Endodermal cell (in vitro differentiated cells): Measurements from ENCODE around the gene SEMG1. TPM values are rescaled to one million over a fixed set of nuclear protein-coding genes. Genes with fewer than 3 reads are reported as not detected.

ENCODE experiments used
- DNase-seq: peaks from one replicate; pipeline ENCODE4 v3.0.0-alpha.2; 2017
- H3K27ac ChIP-seq: 2 replicates; pipeline ENCODE4 v1.5.1; 2013; ENCODE audit warnings: mild to moderate bottlenecking, low read depth, low read length, moderate library complexity
- H3K27me3 ChIP-seq: 2 replicates; pipeline ENCODE4 v1.6.1; 2013; ENCODE audit warnings: mild to moderate bottlenecking, low read length, moderate library complexity; ENCODE audit not compliant: insufficient read depth, control insufficient read depth, poor library complexity, severe bottlenecking
- H3K36me3 ChIP-seq: 2 replicates; pipeline ENCODE4 v1.7.0; 2013; ENCODE audit warnings: mild to moderate bottlenecking, low read length, moderate library complexity; ENCODE audit not compliant: control insufficient read depth, insufficient read depth
- H3K4me1 ChIP-seq: one replicate; pipeline ENCODE4 v1.7.0; 2013; ENCODE audit warnings: low read length; ENCODE audit not compliant: control insufficient read depth, insufficient read depth
- H3K4me3 ChIP-seq: 2 replicates; pipeline ENCODE4 v1.5.1; 2013; ENCODE audit warnings: mild to moderate bottlenecking, low read length, moderate library complexity
- H3K9ac ChIP-seq: 2 replicates; pipeline ENCODE4 v1.6.1; 2013; ENCODE audit warnings: mild to moderate bottlenecking, low read length, moderate library complexity; ENCODE audit not compliant: poor library complexity, severe bottlenecking; ENCODE audit errors: extremely low read depth
- H3K9me3 ChIP-seq: 2 replicates; pipeline ENCODE4 v1.6.1; 2013; ENCODE audit warnings: mild to moderate bottlenecking, low read length, moderate library complexity; ENCODE audit not compliant: control insufficient read depth
- H3K27ac Mint-ChIP-seq: 2 replicates; pipeline ENCODE4 v1.8.0; 2020; ENCODE audit warnings: mixed read lengths
- H3K27me3 Mint-ChIP-seq: 2 replicates; pipeline ENCODE4 v1.8.0; 2021; ENCODE audit warnings: mild to moderate bottlenecking, mixed read lengths; ENCODE audit not compliant: insufficient read depth
- H3K36me3 Mint-ChIP-seq: 2 replicates; pipeline ENCODE4 v1.8.0; 2020; ENCODE audit warnings: low read depth, mixed read lengths
- H3K4me1 Mint-ChIP-seq: 2 replicates; pipeline ENCODE4 v1.8.0; 2020; ENCODE audit warnings: mixed read lengths
- H3K4me3 Mint-ChIP-seq: 2 replicates; pipeline ENCODE4 v1.8.0; 2020; ENCODE audit warnings: mild to moderate bottlenecking, moderate library complexity, mixed read lengths
- H3K9me3 Mint-ChIP-seq: 2 replicates; pipeline ENCODE4 v1.8.0; 2020; ENCODE audit warnings: mild to moderate bottlenecking, mixed read lengths
- WGBS, 2 experiments: methylation state at CpG; one replicate each; pipeline versions ENCODE4 v1.1.5 to v1.1.7; 2013; ENCODE audit warnings: missing lambda C conversion rate in 2 of 2, mixed read lengths in 1 of 2; ENCODE audit not compliant: insufficient coverage in 1 of 2, insufficient read length in 1 of 2; 5-methylcytosine and 5-hydroxymethylcytosine counted together
- total RNA-seq, 2 donors: library from RNA; stranded (reverse); fragmentation: NEBNext Ultra II Directional in 1 of 2; extraction: Animal tissue kit (Norgen Biotek cat#: 25700) in 1 of 2; gene quantifications; 2 replicates in 1 of 2; 3 replicates in 1 of 2; pipeline ENCODE4 v1.2.1, GENCODE V29; 2021
- TF ChIP-seq, protein P1 (sequence below): fragments of 200-600 bp; sonication (generic); conservative IDR thresholded peaks from 2 replicates; pipeline ENCODE4 v1.5.0; 2021; ENCODE audit warnings: antibody characterized with exemption, mild to moderate bottlenecking

SEMG1 gene
- total RNA-seq, 2 donors from 2014 or later = 0.46 TPM; not detected in 1

DNA sequence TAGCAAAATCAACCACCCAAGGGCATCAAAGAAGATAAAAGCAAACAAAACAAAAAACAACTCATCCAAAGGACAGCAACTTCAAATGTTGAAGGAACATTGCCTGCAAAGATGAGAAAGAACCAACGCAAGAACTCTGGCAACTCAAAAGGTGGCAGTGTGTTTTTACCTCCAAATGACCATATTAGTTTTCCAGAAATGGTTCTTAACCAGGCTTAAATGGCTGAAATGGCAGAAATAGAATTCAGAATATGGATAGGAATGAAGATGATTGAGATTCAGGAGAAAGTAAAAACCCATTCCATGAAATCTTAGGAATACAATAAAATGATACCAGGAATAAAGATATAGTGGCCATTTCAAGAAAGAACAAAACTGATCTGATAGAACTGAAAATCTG lies 41.9 kb upstream of the SEMG1 start:
- Mint-ChIP-seq H3K27ac (no peak overlapping the region), H3K9me3 (peaks cover 39% of the 10 kb centered on the region)
- 93% methylated on average over 1 of the region's 1 CpG; no CpG with 5 or more reads in 1 of the 2 experiments for WGBS, 2 experiments

DNA sequence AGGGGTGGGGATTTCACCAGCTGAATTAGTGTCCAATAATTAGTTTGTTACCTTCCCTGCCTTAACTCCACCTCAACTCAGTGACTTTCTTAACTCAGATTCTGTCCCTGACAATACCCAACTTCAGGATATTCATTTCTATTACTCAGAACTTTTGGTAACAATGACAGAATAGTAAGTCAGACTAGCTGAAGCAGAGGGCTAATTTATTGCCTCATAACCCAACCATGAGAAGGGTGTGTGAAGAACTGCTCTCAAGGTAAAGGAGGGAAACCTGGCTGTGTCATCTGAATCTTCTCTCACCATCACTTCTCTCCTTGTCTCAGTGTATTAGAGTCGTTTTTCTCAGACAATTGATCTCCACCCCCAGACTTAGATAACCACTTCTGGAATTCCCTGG lies 33.3 kb upstream of the SEMG1 start:
- Histone ChIP-seq H3K27me3 (peaks cover 11% of the 10 kb centered on the region), H3K27ac (no peak overlapping the region), H3K9ac (no peak overlapping the region), H3K36me3 (no peaks in the 10 kb centered on the region), H3K4me3 (no peak overlapping the region), H3K9me3 (no peaks in the 10 kb centered on the region), H3K4me1 (no peaks in the 10 kb centered on the region)
- Mint-ChIP-seq H3K27me3 (peaks cover 15% of the 10 kb centered on the region), H3K4me1 (no peaks in the 10 kb centered on the region), H3K4me3 (no peak overlapping the region), H3K27ac (no peak overlapping the region), H3K36me3 (no peaks in the 10 kb centered on the region), H3K9me3 (peaks cover 13% of the 10 kb centered on the region)
- 53 to 60% methylated on average over 1 of the region's 1 CpG for WGBS, 2 experiments
- no peak for DNase-seq
- TF ChIP-seq, protein P1, sequence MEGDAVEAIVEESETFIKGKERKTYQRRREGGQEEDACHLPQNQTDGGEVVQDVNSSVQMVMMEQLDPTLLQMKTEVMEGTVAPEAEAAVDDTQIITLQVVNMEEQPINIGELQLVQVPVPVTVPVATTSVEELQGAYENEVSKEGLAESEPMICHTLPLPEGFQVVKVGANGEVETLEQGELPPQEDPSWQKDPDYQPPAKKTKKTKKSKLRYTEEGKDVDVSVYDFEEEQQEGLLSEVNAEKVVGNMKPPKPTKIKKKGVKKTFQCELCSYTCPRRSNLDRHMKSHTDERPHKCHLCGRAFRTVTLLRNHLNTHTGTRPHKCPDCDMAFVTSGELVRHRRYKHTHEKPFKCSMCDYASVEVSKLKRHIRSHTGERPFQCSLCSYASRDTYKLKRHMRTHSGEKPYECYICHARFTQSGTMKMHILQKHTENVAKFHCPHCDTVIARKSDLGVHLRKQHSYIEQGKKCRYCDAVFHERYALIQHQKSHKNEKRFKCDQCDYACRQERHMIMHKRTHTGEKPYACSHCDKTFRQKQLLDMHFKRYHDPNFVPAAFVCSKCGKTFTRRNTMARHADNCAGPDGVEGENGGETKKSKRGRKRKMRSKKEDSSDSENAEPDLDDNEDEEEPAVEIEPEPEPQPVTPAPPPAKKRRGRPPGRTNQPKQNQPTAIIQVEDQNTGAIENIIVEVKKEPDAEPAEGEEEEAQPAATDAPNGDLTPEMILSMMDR = no peak

More for the DNA sequence above, 41.9 kb upstream of the SEMG1 start:
- Histone ChIP-seq H3K27me3 (no peaks in the 10 kb centered on the region), H3K4me1 (no peaks in the 10 kb centered on the region), H3K9ac (no peak overlapping the region), H3K36me3 (no peaks in the 10 kb centered on the region), H3K4me3 (no peak overlapping the region), H3K9me3 (no peaks in the 10 kb centered on the region), H3K27ac (no peak overlapping the region)
- Mint-ChIP-seq H3K36me3 (no peaks in the 10 kb centered on the region), H3K4me3 (no peak overlapping the region), H3K27me3 (peaks cover 8% of the 10 kb centered on the region), H3K4me1 (no peaks in the 10 kb centered on the region)
- TF ChIP-seq, protein P1 = no peak
- DNase-seq = no peak

DNA sequence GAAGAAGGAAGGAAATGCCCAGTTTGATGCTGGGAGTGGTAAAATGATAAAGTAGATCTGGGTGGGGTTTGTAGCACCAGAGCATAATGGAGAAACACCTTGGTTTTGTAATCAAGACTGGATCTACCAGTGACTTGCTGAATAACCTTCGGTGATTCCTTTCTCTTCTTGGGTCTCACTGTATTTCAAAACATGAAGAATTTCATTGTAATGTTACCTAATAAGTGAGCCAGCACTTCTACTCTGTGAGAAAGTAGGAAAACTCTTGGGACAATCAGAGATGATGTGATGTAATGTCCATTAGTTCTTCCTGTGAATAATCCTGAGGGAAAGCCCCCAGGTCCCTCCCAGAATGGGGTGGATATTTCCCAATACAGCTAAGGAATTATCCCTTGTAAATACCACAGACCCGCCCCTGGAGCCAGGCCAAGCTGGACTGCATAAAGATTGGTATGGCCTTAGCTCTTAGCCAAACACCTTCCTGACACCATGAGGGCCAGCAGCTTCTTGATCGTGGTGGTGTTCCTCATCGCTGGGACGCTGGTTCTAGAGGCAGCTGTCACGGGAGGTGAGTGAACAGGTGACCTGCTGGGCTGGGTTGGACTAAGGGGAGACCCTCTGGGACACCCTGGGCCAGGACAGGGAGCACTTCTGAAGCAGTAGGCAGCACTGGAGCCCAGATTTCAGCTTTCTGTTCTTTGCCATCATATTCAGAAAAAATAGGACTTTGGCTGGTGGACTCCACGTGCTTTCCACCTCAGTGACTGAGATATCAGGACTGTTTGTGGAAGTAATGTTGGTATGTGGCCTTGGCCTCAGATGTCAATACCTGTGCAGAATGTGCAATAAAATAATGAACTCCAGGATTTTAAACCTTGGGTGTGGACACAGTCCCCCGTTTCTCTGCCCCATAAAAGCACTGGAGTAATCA lies 32.1 kb upstream of the SEMG1 start, which contains the start of gene PI3:
Gene PI3 (plus strand): TSS at position 469 of the 931 bp plus-strand sequence. CDS start 21 bp downstream, at position 490.
- no peak within 1 kb of the TSS for H3K27ac ChIP-seq
- TF ChIP-seq, protein P1 = no peak
- Mint-ChIP-seq H3K4me3 (no peak within 1 kb of the TSS), H3K4me1 (no peaks in the 10 kb centered on the region), H3K27me3 (peaks cover 15% of the 10 kb centered on the region), H3K27ac (no peak within 1 kb of the TSS), H3K9me3 (peaks cover 5% of the 10 kb centered on the region), H3K36me3 (no peaks in the 10 kb centered on the region)
- H3K4me3 ChIP-seq = no peak within 1 kb of the TSS
- DNase-seq = no peak
- 81 to 85% methylated on average over 7 to 8 of the region's 8 CpGs for WGBS, 2 experiments
- H3K4me1 ChIP-seq = no peaks in the 10 kb centered on the region
- peaks cover 11% of the 10 kb centered on the region for H3K27me3 ChIP-seq
- H3K9ac ChIP-seq = no peak within 1 kb of the TSS
- H3K36me3 ChIP-seq = no peaks in the 10 kb centered on the region
- H3K9me3 ChIP-seq = no peaks in the 10 kb centered on the region
